Putamen (tissue), 1 donor: ENCODE data around the gene KSR2.
"Not testable (repeated sequence)": the region's sequence is repeated elsewhere in the genome, so short reads cannot be mapped to it uniquely, and the experiment has no call there.

ENCODE experiments used
- DNase-seq: peaks from one replicate; pipeline ENCODE4 v3.0.0-alpha.2; 2016; ENCODE audit warnings: low spot score

Gene KSR2

DNA sequence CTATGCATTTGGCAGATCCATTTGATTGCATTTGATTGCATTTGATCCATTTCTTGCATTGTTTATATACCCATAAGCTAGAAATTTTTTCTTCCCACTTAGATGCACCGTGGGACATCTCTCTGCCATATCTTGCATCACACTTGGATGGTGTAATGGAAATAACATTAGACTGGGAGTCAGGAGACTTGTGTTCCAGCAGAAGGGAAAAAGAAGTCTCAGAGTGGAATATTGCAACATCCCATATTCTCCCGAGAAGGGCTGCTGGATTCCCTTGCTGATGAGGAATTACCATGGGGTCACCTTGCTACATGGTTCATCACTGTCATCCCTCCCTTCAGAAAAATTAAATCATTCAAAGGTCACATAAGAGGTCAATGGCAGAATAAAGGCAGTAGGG is 78.1 kb downstream of the KSR2 start:
- no peak for DNase-seq

- no peak for DNase-seq
Observed at GRCh38 chr12:117890137-117890536, 78.7 kb downstream of the KSR2 start.

DNA sequence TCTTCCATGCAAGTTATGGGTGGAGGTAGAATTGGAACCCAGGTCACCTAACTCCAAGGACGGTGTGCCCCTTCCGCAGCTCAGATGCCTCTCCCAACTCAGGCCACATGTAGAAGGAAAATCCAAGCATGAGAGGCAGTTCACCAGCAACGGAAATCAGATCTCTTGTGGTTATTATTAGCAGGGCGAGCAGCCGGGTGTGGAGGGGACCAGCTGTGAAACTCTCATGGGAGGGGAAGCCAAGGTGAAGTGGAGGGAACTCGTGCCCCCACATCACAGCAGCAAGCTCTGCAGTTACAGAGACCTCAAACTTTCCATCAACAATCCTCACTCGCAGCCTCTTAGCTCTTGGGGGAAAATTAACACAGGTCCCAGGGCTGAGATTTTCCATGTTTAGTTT is 79.7 kb downstream of the KSR2 start:
- no peak for DNase-seq

DNA sequence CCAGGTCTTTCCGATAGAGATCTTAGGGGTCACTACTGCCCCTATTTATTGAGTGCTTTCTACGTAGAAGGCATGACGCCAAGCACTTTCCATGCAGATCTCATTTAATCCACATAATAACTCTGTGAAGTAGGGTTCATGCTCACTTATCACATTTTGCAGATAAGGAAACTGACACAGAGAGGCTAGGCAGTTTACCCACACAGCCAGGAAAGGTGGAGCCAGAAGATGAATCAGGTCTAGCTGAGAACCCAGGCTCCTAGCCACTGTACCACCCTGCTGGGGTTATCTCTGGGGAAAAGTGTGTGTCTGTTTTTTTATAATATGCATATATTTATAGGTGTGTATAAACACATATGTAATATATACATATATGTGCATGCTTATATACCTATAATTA is 83.6 kb downstream of the KSR2 start:
- DNase-seq = no peak

DNA sequence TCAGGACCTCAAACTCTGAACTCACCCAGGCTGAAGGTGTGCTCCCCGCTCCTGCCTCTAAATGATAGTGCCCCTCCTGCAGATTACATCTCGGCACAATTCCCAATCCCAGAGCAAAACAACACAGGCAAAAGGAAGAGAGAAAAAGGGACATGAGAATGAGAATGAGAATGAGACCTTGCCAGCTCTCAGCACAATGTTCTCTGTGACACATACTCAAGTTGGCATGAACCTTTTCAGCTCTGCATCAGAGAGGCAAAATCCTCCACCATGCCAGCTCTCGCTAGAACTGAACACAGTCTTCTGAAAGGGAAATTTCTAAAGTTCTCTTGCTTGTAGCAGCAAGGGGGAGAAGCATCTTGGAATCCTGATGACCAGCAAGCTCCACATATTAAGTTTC is 84.6 kb downstream of the KSR2 start:
- no peak for DNase-seq

GRCh38 chr12:117882603-117883184 is 86.1 kb downstream of the KSR2 start:
- no peak for DNase-seq

- DNase-seq = no peak
Observed at GRCh38 chr12:117882181-117882580, 86.6 kb downstream of the KSR2 start.

- DNase-seq = no peak
Observed at GRCh38 chr12:117881517-117881916, 87.3 kb downstream of the KSR2 start.

DNA sequence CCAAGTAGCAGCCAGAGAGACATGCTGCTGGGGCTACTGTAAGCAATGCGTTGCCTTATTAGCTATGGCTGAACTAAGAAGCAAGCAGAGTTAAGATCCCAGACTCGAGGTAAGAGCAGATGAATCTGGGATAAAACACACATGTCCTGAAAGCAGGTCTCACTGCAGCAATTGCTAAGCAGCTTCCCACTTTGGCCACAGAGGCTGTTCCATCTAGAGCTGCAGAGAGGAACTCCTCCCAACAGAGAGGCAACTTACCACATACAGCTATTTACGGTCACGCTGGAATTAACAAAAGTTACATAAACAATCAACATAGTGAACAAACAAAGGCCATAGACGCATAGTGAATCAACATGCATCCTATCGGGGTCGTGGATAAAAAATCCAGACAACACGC is 90.2 kb downstream of the KSR2 start:
- no peak for DNase-seq

DNA sequence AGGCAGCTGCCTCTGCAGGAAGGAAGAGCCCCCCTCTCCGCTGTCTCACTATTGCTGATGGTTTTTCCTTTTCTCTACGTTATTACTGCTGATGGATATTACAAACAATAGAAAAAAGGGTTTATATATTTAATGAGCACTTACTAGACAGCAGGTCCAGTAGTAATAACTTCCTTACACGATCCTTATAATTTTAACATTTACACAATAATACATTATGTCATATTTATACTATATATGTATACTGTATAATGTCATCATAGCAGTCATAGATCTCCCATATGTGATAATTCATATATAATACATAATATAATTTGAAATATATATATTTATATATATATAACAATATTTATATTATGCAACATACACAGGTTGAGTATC is 92.4 kb downstream of the KSR2 start:
- no peak for DNase-seq

DNA sequence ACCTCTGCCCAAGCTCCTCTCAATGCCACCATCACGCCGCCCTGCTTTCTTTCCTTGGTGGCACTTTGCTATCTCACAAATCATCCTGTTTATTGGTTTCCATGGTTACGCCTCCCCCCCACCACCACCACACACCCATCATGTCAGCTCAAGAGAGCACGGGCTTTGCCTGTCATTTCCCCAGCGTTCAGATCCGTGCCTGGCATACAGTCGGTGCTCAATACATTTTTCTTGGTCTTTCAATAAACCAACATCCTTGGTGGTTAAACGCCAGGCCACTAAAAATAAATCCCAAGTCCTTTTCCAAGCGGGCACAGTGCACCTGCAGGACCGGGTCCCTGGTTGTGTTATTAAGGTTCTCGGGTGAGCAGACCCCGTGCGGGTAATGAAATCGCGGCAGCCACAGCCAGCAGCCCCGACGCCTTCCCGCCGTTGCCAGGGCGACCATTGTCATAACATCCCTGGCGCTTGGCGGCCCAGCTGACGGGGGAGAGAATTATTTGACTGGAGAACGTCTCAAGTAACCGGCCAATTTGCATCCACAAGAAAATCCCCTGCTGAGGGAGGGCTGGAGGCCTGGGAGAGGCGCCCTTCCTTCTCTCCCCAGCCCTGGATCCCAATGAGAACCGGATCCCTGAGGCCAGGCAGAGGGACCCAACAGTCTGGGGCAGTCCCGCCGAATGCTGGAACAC is 92.9 kb downstream of the KSR2 start:
- DNase-seq = peak; percentile 41

DNA sequence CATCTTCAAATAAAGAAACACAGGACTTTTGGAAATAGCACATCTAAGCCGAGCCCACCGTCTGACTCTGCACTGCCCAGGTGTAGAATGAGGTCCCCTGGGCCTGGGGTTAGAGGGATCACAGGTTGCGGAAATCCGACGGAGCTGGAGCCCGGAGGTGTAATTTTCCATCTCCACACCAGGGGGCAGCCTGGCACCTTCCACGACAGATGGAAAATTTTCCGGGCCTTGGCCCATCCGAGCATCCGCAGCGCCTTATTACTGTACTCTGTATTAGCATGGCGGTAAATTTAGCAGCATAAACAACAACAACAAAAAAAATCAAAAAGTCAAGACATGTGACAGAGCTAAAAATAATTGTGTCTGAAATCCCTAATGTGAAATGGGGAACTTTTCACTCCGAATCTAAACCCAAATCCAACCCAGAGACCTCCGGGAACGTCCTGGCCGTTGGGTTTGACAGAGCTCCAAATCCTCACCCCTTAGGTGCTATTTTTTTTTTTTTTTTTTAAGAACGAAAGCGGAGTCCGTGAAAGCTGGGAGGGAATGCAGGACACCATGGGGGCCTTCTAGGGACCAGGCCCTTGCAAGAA is 93.9 kb downstream of the KSR2 start:
- peak; percentile 54 for DNase-seq

DNA sequence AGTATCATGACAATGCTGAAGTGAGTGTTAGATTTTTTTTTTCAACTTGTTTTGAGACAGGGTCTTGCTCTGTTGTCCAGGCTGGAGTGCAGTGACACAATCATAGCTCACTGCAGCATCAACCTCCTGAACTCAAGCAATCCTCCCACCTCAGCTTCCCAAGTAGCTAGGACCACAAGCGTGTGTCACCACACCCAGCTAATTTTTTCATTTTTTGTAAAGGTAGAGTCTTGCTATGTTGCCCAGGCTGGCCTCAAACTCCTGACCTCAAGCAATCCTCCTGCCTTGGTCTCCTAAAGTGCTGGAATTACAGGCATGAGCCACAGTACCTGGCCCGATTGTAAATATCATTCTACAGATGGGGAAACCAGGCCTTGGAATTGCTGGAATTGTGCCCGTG is 94.6 kb downstream of the KSR2 start:
- not testable (repeated sequence) for DNase-seq

DNA sequence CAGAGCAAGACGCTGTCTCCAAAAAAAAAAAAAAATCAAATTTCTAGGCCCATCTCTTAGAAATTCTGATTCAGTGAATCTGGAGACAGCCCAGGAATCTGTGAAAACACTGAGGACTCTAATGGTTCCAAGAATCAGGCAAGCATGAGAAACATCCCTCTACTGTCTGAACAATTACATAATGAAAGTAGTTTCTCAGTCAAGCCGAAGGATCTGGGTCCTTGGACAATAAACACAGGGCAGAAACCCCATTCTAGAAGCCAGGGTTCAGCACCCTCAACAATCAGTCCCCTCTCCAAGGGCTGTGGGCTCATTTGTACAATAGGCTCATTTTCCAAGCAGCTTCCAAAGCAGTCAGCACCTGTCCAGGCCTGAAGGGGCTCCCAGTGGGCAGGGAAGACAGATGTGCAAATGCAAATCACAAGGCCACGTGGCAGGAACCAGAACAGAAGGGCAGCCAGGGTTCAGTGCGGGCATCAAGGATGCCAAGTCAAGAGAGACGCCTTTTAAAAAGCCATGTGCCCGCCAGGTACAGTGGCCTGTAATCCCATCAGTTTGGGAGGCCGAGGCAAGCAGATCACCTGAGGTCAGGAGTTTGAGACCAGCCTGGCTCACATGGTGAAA is 96.1 kb downstream of the KSR2 start:
- no peak for DNase-seq

- no peak for DNase-seq
Observed at GRCh38 chr12:117869551-117869950, 99.2 kb downstream of the KSR2 start.

- DNase-seq = no peak
Observed at GRCh38 chr12:117867348-117867747, 101.4 kb downstream of the KSR2 start.

DNA sequence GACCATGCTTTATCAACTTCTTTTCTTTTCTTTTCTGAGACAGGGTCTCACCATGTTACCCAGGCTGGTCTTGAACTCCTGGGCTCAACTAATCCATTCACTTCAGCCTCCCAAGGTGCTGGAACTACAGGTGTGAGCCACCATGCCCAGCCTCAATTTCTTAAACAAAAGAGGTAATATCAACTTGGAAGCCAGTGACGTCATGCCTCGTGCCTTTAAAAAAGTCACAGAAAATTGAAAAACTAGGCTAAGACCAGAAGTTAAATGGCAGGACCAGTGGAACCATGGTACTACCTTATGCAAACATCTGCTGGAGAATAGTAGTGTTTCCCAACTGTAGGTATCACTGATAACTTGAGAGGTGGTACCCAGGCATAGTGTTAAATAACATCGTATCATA is 103.3 kb downstream of the KSR2 start:
- no peak for DNase-seq

GRCh38 chr12:117863002-117863709 is 105.6 kb downstream of the KSR2 start:
- DNase-seq = no peak

DNA sequence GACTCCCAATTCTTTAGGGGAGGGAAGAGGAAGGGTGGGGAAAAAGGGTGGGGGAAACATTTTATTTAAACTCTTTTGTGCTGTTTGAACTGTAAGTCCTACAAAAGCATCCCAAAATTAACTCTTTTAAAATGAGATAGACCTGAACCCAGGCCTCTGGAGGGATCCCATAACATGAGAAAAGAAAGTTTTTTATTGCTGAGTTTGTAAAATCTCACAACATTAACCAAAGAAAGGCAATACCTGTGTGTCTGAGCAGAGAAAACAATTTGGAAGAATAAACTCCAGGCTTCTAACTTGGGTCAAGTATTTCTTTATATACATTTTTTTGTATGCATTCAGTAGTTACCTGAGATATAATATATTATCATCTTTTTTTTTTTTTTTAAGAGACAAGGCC is 107.1 kb downstream of the KSR2 start:
- no peak for DNase-seq

- not testable (repeated sequence) for DNase-seq
Observed at GRCh38 chr12:117860787-117861290, 108.0 kb downstream of the KSR2 start.

DNA sequence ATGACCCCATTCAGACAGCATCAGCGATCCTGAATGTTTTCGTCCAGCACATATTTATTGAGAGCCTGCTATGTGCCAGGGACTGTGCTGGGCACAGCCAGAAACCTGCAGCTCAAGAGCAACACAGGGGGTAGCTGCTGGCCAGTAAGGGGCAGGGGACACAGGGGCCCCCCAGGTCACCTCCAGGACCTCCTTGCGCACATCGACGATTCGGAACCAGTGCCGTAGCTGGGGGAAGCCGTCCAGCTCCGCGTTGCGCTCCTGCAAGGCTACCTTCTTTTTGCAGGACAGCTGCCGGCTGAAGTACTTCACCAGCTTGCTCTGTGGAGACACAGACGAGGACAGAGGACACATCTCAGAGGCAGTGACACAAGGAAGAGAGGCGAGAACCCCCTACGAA is 108.7 kb downstream of the KSR2 start:
- DNase-seq = no peak
